OCI-LY7 (cell line): ENCODE results near the gene IFNA2. TPM values are rescaled to one million over a fixed set of nuclear protein-coding genes. Genes with fewer than 3 reads are reported as not detected.
"Not testable (repeated sequence)": the region's sequence is repeated elsewhere in the genome, so short reads cannot be mapped to it uniquely, and the experiment has no call there.

Experiments used
- BruUV-seq: library from RNA; stranded (reverse); fragments of 400-500 nt; replicated peaks from 2 replicates; lab custom pipeline; 2021; lab: Mats Ljungman, UMichigan
- CTCF ChIA-PET: fragments of 300-600 bp; sonication (Branson Sonifier 250); formaldehyde crosslinking; loops from one replicate; lab custom pipeline; 2022; ENCODE audit warnings: antibody characterized with exemption; ENCODE audit not compliant: unreplicated experiment; lab: Charles Lee
- POLR2A ChIA-PET: fragments of 300-600 bp; sonication (Branson Sonifier 250); formaldehyde crosslinking; loops from one replicate; lab custom pipeline; 2022; ENCODE audit warnings: antibody characterized with exemption; lab: Charles Lee
- DNase-seq: peaks from one replicate; pipeline ENCODE4 v3.0.0-alpha.2; 2015; ENCODE audit warnings: low spot score
- H2AFZ ChIP-seq: fragments of 200-600 bp; sonication (generic), shearing (Covaris generic); 2 replicates; pipeline ENCODE4 v1.6.1; 2014; ENCODE audit warnings: mild to moderate bottlenecking, antibody characterized with exemption, low read length, moderate library complexity
- H3K27ac ChIP-seq: fragments of 200-600 bp; sonication (generic); 2 replicates; pipeline ENCODE4 v1.5.1; 2014; ENCODE audit warnings: mixed run types, low read depth, mild to moderate bottlenecking, moderate library complexity, low read length, inconsistent platforms; ENCODE audit not compliant: poor library complexity, severe bottlenecking
- H3K36me3 ChIP-seq: fragments of 200-600 bp; sonication (generic); 2 replicates; pipeline ENCODE4 v1.6.1; 2014; ENCODE audit warnings: mild to moderate bottlenecking, antibody characterized with exemption, low read length, moderate library complexity, mixed read lengths; ENCODE audit not compliant: insufficient read depth
- H3K4me1 ChIP-seq: fragments of 200-600 bp; sonication (generic); 2 replicates; pipeline ENCODE4 v1.5.1; 2014; ENCODE audit warnings: mild to moderate bottlenecking, low read length; ENCODE audit not compliant: insufficient read depth, poor library complexity, severe bottlenecking
- H3K4me2 ChIP-seq: fragments of 200-600 bp; sonication (generic); 2 replicates; pipeline ENCODE4 v1.6.1; 2014; ENCODE audit warnings: mild to moderate bottlenecking, low read length
- H3K4me3 ChIP-seq: fragments of 200-600 bp; sonication (generic); 2 replicates; pipeline ENCODE4 v1.5.1; 2014; ENCODE audit warnings: mild to moderate bottlenecking, low read depth, low read length; ENCODE audit not compliant: poor library complexity, severe bottlenecking
- H3K79me2 ChIP-seq: fragments of 200-600 bp; sonication (generic); 2 replicates; pipeline ENCODE4 v1.6.1; 2016; ENCODE audit warnings: low read depth, mild to moderate bottlenecking, low read length, moderate library complexity, mixed read lengths; ENCODE audit not compliant: insufficient read depth
- H3K9me2 ChIP-seq: fragments of 200-600 bp; sonication (generic); 2 replicates; pipeline ENCODE4 v1.6.1; 2016; ENCODE audit warnings: mild to moderate bottlenecking, low read length, mixed read lengths; ENCODE audit not compliant: insufficient read depth
- H3K9me3 ChIP-seq: fragments of 200-600 bp; sonication (generic); 2 replicates; pipeline ENCODE4 v1.6.1; 2014; ENCODE audit warnings: mild to moderate bottlenecking, mixed run types, low read length, mixed read lengths
- H4K20me1 ChIP-seq: fragments of 200-600 bp; sonication (generic); 2 replicates; pipeline ENCODE4 v1.6.1; 2014; ENCODE audit warnings: mild to moderate bottlenecking, antibody characterized with exemption, low read length, moderate library complexity, mixed read lengths; ENCODE audit not compliant: insufficient read depth
- CTCF ChIP-seq: fragments of 200-600 bp; sonication (generic); conservative IDR thresholded peaks from 2 replicates; pipeline ENCODE4 v1.5.1; 2014; ENCODE audit warnings: mild to moderate bottlenecking, antibody characterized with exemption, low read length, moderate library complexity, mixed read lengths
- EZH2phosphoT487 ChIP-seq: fragments of 200-600 bp; sonication (generic); IDR thresholded peaks from 2 replicates; pipeline ENCODE4 v1.6.1; 2018; ENCODE audit warnings: low read depth, borderline replicate concordance, mild to moderate bottlenecking, mixed run types, antibody characterized with exemption, low read length, moderate library complexity, mixed read lengths
- intact Hi-C: fragments of 100-400 bp; cut with micrococcal nuclease; formaldehyde crosslinking; loops from one replicate; pipeline ENCODE4 v1.10.0; 2022; ENCODE audit not compliant: unreplicated experiment
- total RNA-seq, 2 experiments: library from RNA; depleted of rRNA in 1 of 2; stranded (reverse); fragments of >200 nt in 1 of 2; shearing (Covaris generic) in 1 of 2; gene quantifications; 2 replicates each; pipeline ENCODE4 v1.2.3, GENCODE V29; 2014 to 2022

IFNA2 gene
- total RNA-seq, 2 experiments from 2014 or later = not detected

- intact Hi-C loops = no loop called here
- POLR2A ChIA-PET = interaction anchor here (0.7 kb wide), 1 partner anchor 109 kb away, joined by 3 read pairs; no protein-coding TSS in a partner anchor
- H3K4me3 ChIP-seq = no peak within 1 kb of the TSS
- H3K27ac ChIP-seq = no peak within 1 kb of the TSS
- H3K4me2 ChIP-seq = no peak within 1 kb of the TSS
- no peak for DNase-seq
- H3K9me2 ChIP-seq = no peaks in the 10 kb centered on the region
- CTCF ChIA-PET = no interaction called here
- no peaks in the 10 kb centered on the region for H3K79me2 ChIP-seq
- H2AFZ ChIP-seq = no peak within 1 kb of the TSS
- H3K4me1 ChIP-seq = no peaks in the 10 kb centered on the region
- no peaks in the 10 kb centered on the region for H3K36me3 ChIP-seq
- TF ChIP-seq EZH2phosphoT487 (no peak), CTCF (no peak)
- no peaks in the 10 kb centered on the region for H4K20me1 ChIP-seq
- H3K9me3 ChIP-seq = no peaks in the 10 kb centered on the region
- no TSS peak for BruUV-seq
Measured at GRCh38 chr9:21367957-21368356, 17.2 kb downstream of the IFNA2 start, which contains the start of gene IFNA13. TSS of gene IFNA13 (minus strand) at chr9:21368057. CDS start at chr9:21368010, 47 bp downstream.

GRCh38 chr9:21367169-21367568 lies 18.0 kb downstream of the IFNA2 start:
- BruUV-seq, DNase-seq, intact Hi-C loops, CTCF ChIA-PET, H3K79me2 ChIP-seq, H3K4me3 ChIP-seq, H4K20me1 ChIP-seq, H3K4me2 ChIP-seq, POLR2A ChIA-PET, H2AFZ ChIP-seq, H3K4me1 ChIP-seq, H3K9me3 ChIP-seq, H3K9me2 ChIP-seq, H3K27ac ChIP-seq, H3K36me3 ChIP-seq: not testable (repeated sequence)

GRCh38 chr9:21362287-21362686 lies 22.9 kb downstream of the IFNA2 start:
- H3K4me3 ChIP-seq = no peak overlapping the region

More at GRCh38 chr9:21362287-21362686, 22.9 kb downstream of the IFNA2 start:
- Histone ChIP-seq H3K9me3 (no peaks in the 10 kb centered on the region), H4K20me1 (no peaks in the 10 kb centered on the region), H3K4me1 (no peaks in the 10 kb centered on the region), H3K79me2 (no peaks in the 10 kb centered on the region), H3K36me3 (no peaks in the 10 kb centered on the region), H2AFZ (no peak overlapping the region), H3K27ac (no peak overlapping the region), H3K9me2 (no peaks in the 10 kb centered on the region), H3K4me2 (no peak overlapping the region)
- no peak for DNase-seq
- CTCF ChIA-PET = no interaction called here
- TF ChIP-seq CTCF (no peak), EZH2phosphoT487 (no peak)
- intact Hi-C loops = no loop called here
- POLR2A ChIA-PET = interaction anchor here (0.6 kb wide), 1 partner anchor 15 kb away, joined by 3 read pairs; no protein-coding TSS in a partner anchor
- BruUV-seq = no TSS peak
